ENCODE measurements around the gene ERO1B. TPM values are rescaled to one million over a fixed set of nuclear protein-coding genes. Genes with fewer than 3 reads are reported as not detected.

The ERO1B gene
- total RNA-seq, 2 experiments from 2014 or later = 7.0 to 11.0 TPM

DNA sequence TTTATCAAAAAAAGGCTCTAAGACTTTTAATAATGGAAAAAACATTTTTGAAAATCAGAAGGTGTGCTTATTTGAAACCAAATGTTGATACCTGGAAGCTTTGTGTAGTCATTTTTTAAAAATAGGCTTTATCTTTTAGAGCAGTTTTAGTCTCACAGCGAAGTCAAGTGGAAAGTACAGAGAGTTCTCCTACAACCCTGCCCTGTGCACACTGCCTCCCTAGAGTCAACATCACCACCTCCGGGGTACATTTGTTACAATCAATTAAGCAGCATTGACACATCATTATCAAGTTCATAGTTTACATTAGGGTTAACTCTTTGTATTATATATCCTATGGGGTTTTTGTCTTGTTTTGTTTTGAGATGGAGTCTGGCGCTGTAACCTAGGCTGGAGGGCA, 10.7 kb upstream of the ERO1B start:
- ChIA-PET POLR2A (interaction anchor here (0.6 kb wide), 1 partner anchor 143 kb away, joined by 3 read pairs; no protein-coding TSS in a partner anchor), CTCF (ENCODE audit: unreplicated experiment) (no interaction called here)
- Histone ChIP-seq H3K27ac (ENCODE audit: low read depth, low read length, poor library complexity, severe bottlenecking) (no peak overlapping the region), H4K20me1 (ENCODE audit: insufficient read depth, low read length) (no peaks in the 10 kb centered on the region), H3K36me3 (ENCODE audit: insufficient read depth, low read length) (no peaks in the 10 kb centered on the region), H3K9me3 (ENCODE audit: low read length) (no peaks in the 10 kb centered on the region), H3K4me3 (ENCODE audit: low read depth, low read length, poor library complexity, severe bottlenecking) (no peak overlapping the region), H3K4me2 (ENCODE audit: low read length) (no peak overlapping the region), H2AFZ (ENCODE audit: low read length) (no peak overlapping the region), H3K79me2 (ENCODE audit: insufficient read depth, low read depth, low read length) (no peaks in the 10 kb centered on the region), H3K9me2 (ENCODE audit: insufficient read depth, low read length) (no peaks in the 10 kb centered on the region), H3K4me1 (ENCODE audit: insufficient read depth, low read length, poor library complexity, severe bottlenecking) (no peaks in the 10 kb centered on the region)
- intact Hi-C loops (cut with micrococcal nuclease; ENCODE audit: unreplicated experiment) = no loop called here
- no TSS peak for BruUV-seq (replicated peaks)
- TF ChIP-seq EZH2phosphoT487 (IDR thresholded peaks at IDR 0.05; ENCODE audit: borderline replicate concordance, low read depth, low read length) = no peak
- DNase-seq (ENCODE audit: low spot score) = no peak

DNA sequence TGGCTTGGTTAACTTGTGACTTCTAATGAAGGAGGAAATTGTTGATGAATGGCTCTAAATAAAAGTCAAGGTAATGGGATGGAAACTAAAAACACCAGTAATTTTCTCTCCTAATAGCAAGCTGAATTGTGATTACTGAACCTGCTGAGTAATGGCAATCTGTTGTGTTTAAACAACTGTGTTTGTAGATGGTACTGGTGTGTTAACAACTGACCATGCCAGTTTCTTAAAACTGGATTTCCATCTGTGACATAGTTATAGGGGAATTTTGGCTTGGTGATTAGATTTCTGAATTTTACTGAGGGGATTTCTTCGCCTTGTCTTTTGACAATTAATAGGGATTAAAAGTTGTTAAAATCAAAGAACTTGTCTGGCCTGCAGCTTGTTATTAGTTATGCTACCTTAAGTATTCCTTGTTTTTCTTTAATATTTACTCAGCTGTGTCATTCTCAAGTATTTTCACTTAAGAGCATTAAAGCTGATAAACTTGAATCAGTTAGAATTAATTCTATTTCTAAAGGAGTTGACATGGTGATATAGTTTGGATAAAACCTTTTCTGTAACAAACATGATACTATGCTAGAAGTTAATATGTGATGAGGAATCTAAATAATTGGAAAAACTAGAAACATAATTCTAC, 7.9 kb upstream of the ERO1B start:
- POLR2A ChIA-PET = no interaction called here
- Histone ChIP-seq H3K9me2 (ENCODE audit: insufficient read depth, low read length) (no peaks in the 10 kb centered on the region), H3K36me3 (ENCODE audit: insufficient read depth, low read length) (no peaks in the 10 kb centered on the region), H3K4me3 (ENCODE audit: low read depth, low read length, poor library complexity, severe bottlenecking) (no peak overlapping the region), H3K4me2 (ENCODE audit: low read length) (no peak overlapping the region), H3K79me2 (ENCODE audit: insufficient read depth, low read depth, low read length) (no peaks in the 10 kb centered on the region), H2AFZ (ENCODE audit: low read length) (no peak overlapping the region), H3K27ac (ENCODE audit: low read depth, low read length, poor library complexity, severe bottlenecking) (no peak overlapping the region), H4K20me1 (ENCODE audit: insufficient read depth, low read length) (no peaks in the 10 kb centered on the region), H3K9me3 (ENCODE audit: low read length) (no peaks in the 10 kb centered on the region), H3K4me1 (ENCODE audit: insufficient read depth, low read length, poor library complexity, severe bottlenecking) (peaks cover 21% of the 10 kb centered on the region)
- DNase-seq (ENCODE audit: low spot score) = no peak
- intact Hi-C loops (cut with micrococcal nuclease; ENCODE audit: unreplicated experiment) = loop anchor here (10.0 kb wide), 2 partner anchors 335 to 425 kb away; partner anchors contain the start of gene LYST
- TF ChIP-seq, protein P1, sequence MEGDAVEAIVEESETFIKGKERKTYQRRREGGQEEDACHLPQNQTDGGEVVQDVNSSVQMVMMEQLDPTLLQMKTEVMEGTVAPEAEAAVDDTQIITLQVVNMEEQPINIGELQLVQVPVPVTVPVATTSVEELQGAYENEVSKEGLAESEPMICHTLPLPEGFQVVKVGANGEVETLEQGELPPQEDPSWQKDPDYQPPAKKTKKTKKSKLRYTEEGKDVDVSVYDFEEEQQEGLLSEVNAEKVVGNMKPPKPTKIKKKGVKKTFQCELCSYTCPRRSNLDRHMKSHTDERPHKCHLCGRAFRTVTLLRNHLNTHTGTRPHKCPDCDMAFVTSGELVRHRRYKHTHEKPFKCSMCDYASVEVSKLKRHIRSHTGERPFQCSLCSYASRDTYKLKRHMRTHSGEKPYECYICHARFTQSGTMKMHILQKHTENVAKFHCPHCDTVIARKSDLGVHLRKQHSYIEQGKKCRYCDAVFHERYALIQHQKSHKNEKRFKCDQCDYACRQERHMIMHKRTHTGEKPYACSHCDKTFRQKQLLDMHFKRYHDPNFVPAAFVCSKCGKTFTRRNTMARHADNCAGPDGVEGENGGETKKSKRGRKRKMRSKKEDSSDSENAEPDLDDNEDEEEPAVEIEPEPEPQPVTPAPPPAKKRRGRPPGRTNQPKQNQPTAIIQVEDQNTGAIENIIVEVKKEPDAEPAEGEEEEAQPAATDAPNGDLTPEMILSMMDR (conservative IDR thresholded peaks at IDR 0.05; ENCODE audit: low read length) = no peak
- no peak for TF ChIP-seq EZH2phosphoT487 (IDR thresholded peaks at IDR 0.05; ENCODE audit: borderline replicate concordance, low read depth, low read length)
- CTCF ChIA-PET (ENCODE audit: unreplicated experiment) = no interaction called here
- no TSS peak for BruUV-seq (replicated peaks)

DNA sequence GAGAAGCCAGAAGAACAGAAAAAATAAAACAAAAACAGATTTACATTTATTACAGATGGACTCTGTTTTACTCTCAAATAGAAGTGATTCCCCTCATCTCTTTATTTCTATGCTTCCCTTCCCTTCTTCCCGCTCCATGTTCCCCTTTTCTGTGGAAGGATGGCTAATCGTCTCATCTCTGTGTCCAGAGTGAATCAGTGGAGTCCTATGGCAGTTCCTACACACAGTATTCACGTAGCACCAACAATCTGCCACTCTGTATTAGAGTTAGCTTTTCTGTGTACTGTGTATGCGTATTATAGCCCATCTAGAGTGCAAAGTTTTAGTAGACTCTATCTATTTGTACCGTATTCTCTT, 6.8 kb upstream of the ERO1B start:
- H3K9me2 ChIP-seq (ENCODE audit: insufficient read depth, low read length) = no peaks in the 10 kb centered on the region
- no peaks in the 10 kb centered on the region for H3K79me2 ChIP-seq (ENCODE audit: insufficient read depth, low read depth, low read length)
- no peak overlapping the region for H3K4me2 ChIP-seq (ENCODE audit: low read length)
- no peak overlapping the region for H2AFZ ChIP-seq (ENCODE audit: low read length)
- ChIA-PET POLR2A (no interaction called here), CTCF (ENCODE audit: unreplicated experiment) (no interaction called here)
- BruUV-seq (replicated peaks) = no TSS peak
- H4K20me1 ChIP-seq (ENCODE audit: insufficient read depth, low read length) = no peaks in the 10 kb centered on the region
- TF ChIP-seq, protein P1 (conservative IDR thresholded peaks at IDR 0.05; ENCODE audit: low read length) = no peak
- TF ChIP-seq EZH2phosphoT487 (IDR thresholded peaks at IDR 0.05; ENCODE audit: borderline replicate concordance, low read depth, low read length) = no peak
- H3K27ac ChIP-seq (ENCODE audit: low read depth, low read length, poor library complexity, severe bottlenecking) = no peak overlapping the region
- DNase-seq (ENCODE audit: low spot score) = no peak
- H3K4me3 ChIP-seq (ENCODE audit: low read depth, low read length, poor library complexity, severe bottlenecking) = no peak overlapping the region
- H3K36me3 ChIP-seq (ENCODE audit: insufficient read depth, low read length) = no peaks in the 10 kb centered on the region
- intact Hi-C loops (cut with micrococcal nuclease; ENCODE audit: unreplicated experiment) = loop anchor here (10.0 kb wide), 2 partner anchors 334 to 424 kb away; partner anchors contain the start of gene LYST
- H3K9me3 ChIP-seq (ENCODE audit: low read length) = no peaks in the 10 kb centered on the region
- peaks cover 31% of the 10 kb centered on the region for H3K4me1 ChIP-seq (ENCODE audit: insufficient read depth, low read length, poor library complexity, severe bottlenecking)

All from OCI-LY7 (cell line).